ENCODE measurements around the gene KRTAP12-3.
"Not testable (repeated sequence)": the region's sequence is repeated elsewhere in the genome, so short reads cannot be mapped to it uniquely, and the experiment has no call there.

Gene KRTAP12-3

GRCh38 chr21:44626673-44627143 is 31.0 kb upstream of the KRTAP12-3 start, which contains the start of gene KRTAP10-9:
TSS of gene KRTAP10-9 (plus strand) at chr21:44627093. CDS start at chr21:44627172, 79 bp downstream.
- no peak within 1 kb of the TSS for H3K27ac ChIP-seq (ENCODE audit: low read depth in 2 of 2, low read length in 2 of 2)
- no peaks in the 10 kb centered on the region for H3K4me1 ChIP-seq (ENCODE audit: control insufficient read depth in 2 of 2, insufficient read depth in 2 of 2, low read length in 2 of 2)
- H3K27me3 ChIP-seq (ENCODE audit: control insufficient read depth in 2 of 2, insufficient read depth in 2 of 2, low read length in 2 of 2) = no peaks in the 10 kb centered on the region
- H3K9me3 ChIP-seq (ENCODE audit: control insufficient read depth in 2 of 2, low read length in 2 of 2) = peaks cover 0 to 4% of the 10 kb centered on the region in 2 donors
- H3K36me3 ChIP-seq (ENCODE audit: control insufficient read depth in 2 of 2, insufficient read depth in 2 of 2, low read length in 2 of 2) = no peaks in the 10 kb centered on the region
- no peak within 1 kb of the TSS for H3K9ac ChIP-seq (ENCODE audit: low read depth in 1 of 2, low read length in 2 of 2)
- no peak within 1 kb of the TSS for H3K4me3 ChIP-seq (ENCODE audit: low read length in 2 of 2)

GRCh38 chr21:44627181-44627822 is 30.4 kb upstream of the KRTAP12-3 start:
- not testable (repeated sequence) for H3K4me3 ChIP-seq (ENCODE audit: low read length in 2 of 2); H3K27me3 ChIP-seq (ENCODE audit: control insufficient read depth in 2 of 2, insufficient read depth in 2 of 2, low read length in 2 of 2); H3K4me1 ChIP-seq (ENCODE audit: control insufficient read depth in 2 of 2, insufficient read depth in 2 of 2, low read length in 2 of 2); H3K9me3 ChIP-seq (ENCODE audit: control insufficient read depth in 2 of 2, low read length in 2 of 2); H3K27ac ChIP-seq (ENCODE audit: low read depth in 2 of 2, low read length in 2 of 2); H3K9ac ChIP-seq (ENCODE audit: low read depth in 1 of 2, low read length in 2 of 2); H3K36me3 ChIP-seq (ENCODE audit: control insufficient read depth in 2 of 2, insufficient read depth in 2 of 2, low read length in 2 of 2)

GRCh38 chr21:44627831-44628233 is 29.9 kb upstream of the KRTAP12-3 start:
- H3K9me3 ChIP-seq (ENCODE audit: control insufficient read depth in 2 of 2, low read length in 2 of 2); H3K4me1 ChIP-seq (ENCODE audit: control insufficient read depth in 2 of 2, insufficient read depth in 2 of 2, low read length in 2 of 2); H3K4me3 ChIP-seq (ENCODE audit: low read length in 2 of 2); H3K36me3 ChIP-seq (ENCODE audit: control insufficient read depth in 2 of 2, insufficient read depth in 2 of 2, low read length in 2 of 2); H3K27me3 ChIP-seq (ENCODE audit: control insufficient read depth in 2 of 2, insufficient read depth in 2 of 2, low read length in 2 of 2); H3K9ac ChIP-seq (ENCODE audit: low read depth in 1 of 2, low read length in 2 of 2); H3K27ac ChIP-seq (ENCODE audit: low read depth in 2 of 2, low read length in 2 of 2): not testable (repeated sequence)

DNA sequence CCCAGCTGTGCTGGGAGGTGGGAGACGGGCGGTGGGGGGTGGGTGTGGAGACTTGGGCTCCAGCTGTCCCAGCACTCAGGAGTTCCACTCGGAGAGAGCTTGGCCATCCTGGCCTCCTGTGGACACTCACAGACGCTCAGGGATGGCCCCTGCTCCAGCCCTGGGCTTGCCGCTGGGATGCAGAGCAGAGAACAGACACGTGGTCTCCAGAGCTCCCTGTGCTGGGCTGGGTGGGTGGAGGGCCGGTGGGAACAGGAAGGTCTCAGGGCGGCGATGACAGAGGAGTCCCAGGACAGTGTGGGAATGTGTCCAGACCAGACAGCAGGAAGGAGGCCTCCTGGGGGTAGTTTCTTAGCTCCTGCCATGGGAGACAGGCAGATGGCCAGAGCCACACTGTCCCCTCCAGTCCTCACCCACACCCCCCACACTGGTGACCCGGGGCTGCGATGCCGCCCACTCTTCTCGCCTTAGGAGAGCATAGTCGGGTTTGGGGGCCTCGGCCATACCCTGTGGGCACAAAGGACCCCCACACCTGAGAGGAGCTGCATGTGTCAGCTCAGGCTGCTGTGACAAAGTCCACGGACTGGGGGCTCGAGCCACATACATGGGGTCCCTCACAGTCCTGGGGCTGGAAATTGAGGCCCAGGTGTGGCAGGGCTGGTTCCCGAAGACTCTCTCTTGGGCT is 28.9 kb upstream of the KRTAP12-3 start:
- Histone ChIP-seq H3K4me3 (ENCODE audit: low read length in 2 of 2) (no peak overlapping the region), H3K9me3 (ENCODE audit: control insufficient read depth in 2 of 2, low read length in 2 of 2) (peaks cover 0 to 3% of the 10 kb centered on the region in 2 donors)

GRCh38 chr21:44630440-44630839 is 27.3 kb upstream of the KRTAP12-3 start:
- Histone ChIP-seq H3K36me3 (ENCODE audit: control insufficient read depth in 2 of 2, insufficient read depth in 2 of 2, low read length in 2 of 2) (no peaks in the 10 kb centered on the region), H3K9ac (ENCODE audit: low read depth in 1 of 2, low read length in 2 of 2) (no peak overlapping the region), H3K4me3 (ENCODE audit: low read length in 2 of 2) (no peak overlapping the region), H3K27ac (ENCODE audit: low read depth in 2 of 2, low read length in 2 of 2) (no peak overlapping the region), H3K4me1 (ENCODE audit: control insufficient read depth in 2 of 2, insufficient read depth in 2 of 2, low read length in 2 of 2) (no peaks in the 10 kb centered on the region), H3K27me3 (ENCODE audit: control insufficient read depth in 2 of 2, insufficient read depth in 2 of 2, low read length in 2 of 2) (no peaks in the 10 kb centered on the region), H3K9me3 (ENCODE audit: control insufficient read depth in 2 of 2, low read length in 2 of 2) (peaks cover 0 to 3% of the 10 kb centered on the region in 2 donors)

More for the DNA sequence above, 28.9 kb upstream of the KRTAP12-3 start:
- Histone ChIP-seq H3K9ac (ENCODE audit: low read depth in 1 of 2, low read length in 2 of 2) (no peak overlapping the region), H3K27ac (ENCODE audit: low read depth in 2 of 2, low read length in 2 of 2) (no peak overlapping the region), H3K36me3 (ENCODE audit: control insufficient read depth in 2 of 2, insufficient read depth in 2 of 2, low read length in 2 of 2) (no peaks in the 10 kb centered on the region), H3K4me1 (ENCODE audit: control insufficient read depth in 2 of 2, insufficient read depth in 2 of 2, low read length in 2 of 2) (no peaks in the 10 kb centered on the region), H3K27me3 (ENCODE audit: control insufficient read depth in 2 of 2, insufficient read depth in 2 of 2, low read length in 2 of 2) (no peaks in the 10 kb centered on the region)

GRCh38 chr21:44632067-44632466 is 25.7 kb upstream of the KRTAP12-3 start:
- H3K27ac ChIP-seq (ENCODE audit: low read depth in 2 of 2, low read length in 2 of 2) = no peak overlapping the region
- H3K4me1 ChIP-seq (ENCODE audit: control insufficient read depth in 2 of 2, insufficient read depth in 2 of 2, low read length in 2 of 2) = no peaks in the 10 kb centered on the region
- H3K9ac ChIP-seq (ENCODE audit: low read depth in 1 of 2, low read length in 2 of 2) = no peak overlapping the region
- no peaks in the 10 kb centered on the region for H3K36me3 ChIP-seq (ENCODE audit: control insufficient read depth in 2 of 2, insufficient read depth in 2 of 2, low read length in 2 of 2)
- H3K9me3 ChIP-seq (ENCODE audit: control insufficient read depth in 2 of 2, low read length in 2 of 2) = peaks cover 0 to 3% of the 10 kb centered on the region in 2 donors
- no peak overlapping the region for H3K4me3 ChIP-seq (ENCODE audit: low read length in 2 of 2)
- H3K27me3 ChIP-seq (ENCODE audit: control insufficient read depth in 2 of 2, insufficient read depth in 2 of 2, low read length in 2 of 2) = no peaks in the 10 kb centered on the region

DNA sequence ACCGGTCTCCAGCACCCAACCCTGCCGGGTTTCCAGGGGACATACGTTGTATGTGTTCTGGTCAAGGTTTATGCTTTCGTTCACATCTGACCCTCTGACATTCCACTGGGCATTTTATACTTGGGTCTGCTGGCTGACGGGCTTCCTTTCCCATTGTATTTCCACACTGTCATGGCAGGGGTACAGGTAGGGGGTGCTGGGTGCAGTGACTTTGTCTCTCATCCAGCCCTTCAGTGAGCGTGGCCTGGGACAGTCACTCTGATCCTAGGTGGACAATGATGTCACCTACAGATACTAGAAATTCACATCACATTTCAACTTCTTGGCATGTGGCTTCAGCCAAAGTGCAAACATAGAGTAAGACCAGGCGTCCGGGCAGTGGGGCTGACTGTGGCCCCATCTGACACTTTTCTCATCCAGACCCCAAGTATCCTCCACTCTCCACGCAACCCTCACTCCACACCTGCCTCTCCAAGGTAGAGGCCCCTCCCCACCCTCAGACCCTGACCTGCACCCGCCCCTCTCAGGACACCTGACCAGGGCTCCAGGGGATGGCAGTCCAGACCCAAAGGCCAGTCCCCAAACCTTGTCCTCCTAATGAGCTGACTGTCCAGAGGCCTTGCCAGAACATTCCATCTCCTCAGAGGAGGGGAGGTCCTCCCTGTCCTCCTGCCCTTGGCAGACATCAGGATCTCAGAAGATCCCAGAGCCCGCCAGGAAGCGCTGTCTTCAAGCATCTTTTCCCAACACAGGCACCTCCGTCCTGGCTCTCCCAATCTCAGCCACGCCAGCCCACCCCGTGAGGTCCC is 21.3 kb upstream of the KRTAP12-3 start:
- no peaks in the 10 kb centered on the region for H3K4me1 ChIP-seq (ENCODE audit: control insufficient read depth in 2 of 2, insufficient read depth in 2 of 2, low read length in 2 of 2)
- no peaks in the 10 kb centered on the region for H3K27me3 ChIP-seq (ENCODE audit: control insufficient read depth in 2 of 2, insufficient read depth in 2 of 2, low read length in 2 of 2)
- no peak overlapping the region for H3K4me3 ChIP-seq (ENCODE audit: low read length in 2 of 2)

DNA sequence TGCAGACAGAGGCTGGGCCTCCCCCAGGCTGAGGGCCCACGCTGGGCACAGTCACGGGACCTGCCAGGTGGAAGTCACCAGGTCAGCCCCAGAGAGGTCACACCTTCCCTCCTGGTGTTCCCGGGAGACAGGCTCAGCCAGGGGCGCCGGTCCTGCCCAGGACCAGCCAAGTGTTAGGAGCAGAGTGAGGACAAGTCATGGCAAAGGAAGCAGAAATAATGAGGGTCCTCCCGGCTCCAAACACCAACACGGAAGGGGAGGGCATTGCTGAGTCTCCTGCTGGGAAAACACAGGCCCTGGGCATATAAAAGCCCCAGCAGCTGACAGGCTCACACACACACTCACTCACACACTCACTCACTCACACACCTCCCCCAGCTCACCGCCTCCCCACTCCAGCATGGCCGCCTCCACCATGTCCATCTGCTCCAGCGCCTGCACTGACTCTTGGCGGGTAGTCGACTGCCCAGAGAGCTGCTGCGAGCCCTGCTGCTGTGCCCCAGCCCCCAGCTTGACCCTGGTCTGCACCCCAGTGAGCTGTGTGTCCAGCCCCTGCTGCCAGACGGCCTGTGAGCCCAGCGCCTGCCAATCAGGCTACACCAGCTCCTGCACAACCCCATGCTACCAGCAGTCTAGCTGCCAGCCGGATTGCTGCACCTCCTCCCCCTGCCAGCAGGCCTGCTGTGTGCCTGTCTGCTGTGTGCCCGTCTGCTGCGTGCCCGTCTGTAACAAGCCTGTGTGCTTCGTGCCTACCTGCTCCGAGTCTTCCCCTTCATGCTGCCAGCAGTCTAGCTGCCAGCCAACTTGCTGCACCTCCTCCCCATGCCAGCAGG is 20.5 kb upstream of the KRTAP12-3 start, which contains the start of gene KRTAP10-10:
KRTAP10-10 (plus strand) TSS at position 339 of the 833 bp plus-strand sequence; CDS start at position 401, 62 bp downstream.
- no peak within 1 kb of the TSS for H3K9ac ChIP-seq (ENCODE audit: low read depth in 1 of 2, low read length in 2 of 2)
- H3K27ac ChIP-seq (ENCODE audit: low read depth in 2 of 2, low read length in 2 of 2) = no peak within 1 kb of the TSS
- H3K27me3 ChIP-seq (ENCODE audit: control insufficient read depth in 2 of 2, insufficient read depth in 2 of 2, low read length in 2 of 2) = no peaks in the 10 kb centered on the region
- H3K36me3 ChIP-seq (ENCODE audit: control insufficient read depth in 2 of 2, insufficient read depth in 2 of 2, low read length in 2 of 2) = no peaks in the 10 kb centered on the region
- no peaks in the 10 kb centered on the region for H3K4me1 ChIP-seq (ENCODE audit: control insufficient read depth in 2 of 2, insufficient read depth in 2 of 2, low read length in 2 of 2)
- H3K9me3 ChIP-seq (ENCODE audit: control insufficient read depth in 2 of 2, low read length in 2 of 2) = no peaks in the 10 kb centered on the region
- H3K4me3 ChIP-seq (ENCODE audit: low read length in 2 of 2) = no peak within 1 kb of the TSS

More for the DNA sequence above, 21.3 kb upstream of the KRTAP12-3 start:
- Histone ChIP-seq H3K9ac (ENCODE audit: low read depth in 1 of 2, low read length in 2 of 2) (no peak overlapping the region), H3K27ac (ENCODE audit: low read depth in 2 of 2, low read length in 2 of 2) (no peak overlapping the region), H3K9me3 (ENCODE audit: control insufficient read depth in 2 of 2, low read length in 2 of 2) (no peaks in the 10 kb centered on the region), H3K36me3 (ENCODE audit: control insufficient read depth in 2 of 2, insufficient read depth in 2 of 2, low read length in 2 of 2) (no peaks in the 10 kb centered on the region)

DNA sequence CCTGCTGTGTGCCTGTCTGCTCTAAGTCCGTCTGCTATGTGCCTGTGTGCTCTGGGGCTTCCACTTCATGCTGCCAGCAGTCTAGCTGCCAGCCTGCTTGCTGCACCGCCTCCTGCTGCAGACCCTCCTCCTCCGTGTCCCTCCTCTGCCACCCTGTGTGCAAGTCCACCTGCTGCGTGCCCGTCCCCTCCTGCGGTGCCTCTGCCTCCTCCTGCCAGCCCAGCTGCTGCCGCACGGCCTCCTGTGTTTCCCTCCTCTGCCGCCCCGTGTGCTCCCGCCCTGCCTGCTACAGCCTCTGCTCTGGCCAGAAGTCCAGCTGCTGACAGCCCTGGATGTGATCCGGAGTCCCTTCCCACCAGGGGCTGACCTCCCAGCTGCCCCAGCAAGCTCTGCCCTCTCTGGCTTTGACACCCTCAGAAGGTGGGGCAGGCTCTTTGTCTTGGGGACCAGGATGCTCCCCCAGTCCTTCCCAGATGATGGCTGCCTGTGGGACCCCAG is 19.8 kb upstream of the KRTAP12-3 start:
- H3K9me3 ChIP-seq (ENCODE audit: control insufficient read depth in 2 of 2, low read length in 2 of 2); H3K4me1 ChIP-seq (ENCODE audit: control insufficient read depth in 2 of 2, insufficient read depth in 2 of 2, low read length in 2 of 2); H3K27ac ChIP-seq (ENCODE audit: low read depth in 2 of 2, low read length in 2 of 2); H3K36me3 ChIP-seq (ENCODE audit: control insufficient read depth in 2 of 2, insufficient read depth in 2 of 2, low read length in 2 of 2); H3K27me3 ChIP-seq (ENCODE audit: control insufficient read depth in 2 of 2, insufficient read depth in 2 of 2, low read length in 2 of 2); H3K4me3 ChIP-seq (ENCODE audit: low read length in 2 of 2); H3K9ac ChIP-seq (ENCODE audit: low read depth in 1 of 2, low read length in 2 of 2): not testable (repeated sequence)
